ENCODE data around the gene CALR3.

DNA sequence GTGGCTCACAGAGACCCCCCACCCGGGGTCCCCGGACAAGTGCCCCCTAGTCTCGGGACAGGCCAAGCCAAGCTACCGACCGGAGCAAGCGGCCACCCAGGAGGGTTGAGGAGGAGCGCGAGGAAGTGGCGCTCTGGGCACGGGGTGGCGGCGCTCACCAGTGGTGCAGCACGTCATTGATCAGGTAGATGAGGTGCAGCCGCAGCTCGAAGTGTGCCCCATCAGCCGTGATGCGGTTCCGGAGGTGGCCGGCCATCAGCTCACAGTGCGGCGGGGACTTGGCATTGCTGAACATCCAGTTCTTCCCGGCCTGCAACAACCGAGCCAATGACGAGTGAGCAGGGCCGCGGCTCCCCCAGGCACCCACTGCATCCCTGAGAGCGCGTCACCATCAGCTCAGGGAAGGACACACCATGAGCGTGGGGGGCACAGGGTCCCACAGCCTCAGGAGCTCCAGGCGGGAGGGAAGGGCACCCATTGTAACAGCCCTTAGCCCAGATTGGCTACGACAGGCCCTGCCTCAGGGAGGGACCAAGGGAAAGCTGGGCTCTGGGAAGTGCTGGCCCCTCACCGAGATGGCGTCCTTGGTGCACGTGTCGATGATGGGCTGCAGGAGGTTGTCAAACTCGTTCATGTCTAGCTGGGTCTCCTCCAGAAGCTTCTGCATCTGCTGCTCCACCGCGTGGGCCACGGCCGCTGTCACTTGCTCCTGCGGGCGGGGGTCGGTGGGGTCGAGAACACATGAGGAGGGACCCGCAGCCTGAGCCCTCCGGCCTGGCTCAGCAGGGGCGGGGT is 36.7 kb upstream of the CALR3 start:
- no peak for TF ChIP-seq TAF1 (IDR thresholded peaks at IDR 0.05; ENCODE audit: low read depth)
- TF ChIP-seq EP300 (IDR thresholded peaks at IDR 0.05; ENCODE audit: borderline replicate concordance), result no peak
- TF ChIP-seq CREB1 (IDR thresholded peaks at IDR 0.05; ENCODE audit: low read depth), result no peak
